ENCODE results near the gene TSPAN18. TPM values are rescaled to one million over a fixed set of nuclear protein-coding genes. Genes with fewer than 3 reads are reported as not detected.

The TSPAN18 gene
- total RNA-seq, 1 experiment from 2014 or later, result not detected

GRCh38 chr11:44848203-44848962 lies 121.6 kb downstream of the TSPAN18 start:
- DNase-seq (ENCODE audit: low spot score), result no peak

GRCh38 chr11:44848963-44849350 lies 122.2 kb downstream of the TSPAN18 start:
- DNase-seq (ENCODE audit: low spot score), result no peak

GRCh38 chr11:44849424-44849823 lies 122.7 kb downstream of the TSPAN18 start:
- DNase-seq (ENCODE audit: low spot score), result no peak

- no peak for DNase-seq (ENCODE audit: low spot score)
Measured at GRCh38 chr11:44849922-44850321, 123.2 kb downstream of the TSPAN18 start.

GRCh38 chr11:44851496-44851895 lies 124.7 kb downstream of the TSPAN18 start:
- no peak for DNase-seq (ENCODE audit: low spot score)

- DNase-seq (ENCODE audit: low spot score), result no peak
Measured at GRCh38 chr11:44852159-44852747, 125.5 kb downstream of the TSPAN18 start.

- DNase-seq (ENCODE audit: low spot score), result no peak
Measured at GRCh38 chr11:44852952-44853351, 126.2 kb downstream of the TSPAN18 start.

- DNase-seq (ENCODE audit: low spot score), result no peak
Measured at GRCh38 chr11:44853666-44854065, 126.9 kb downstream of the TSPAN18 start.

GRCh38 chr11:44854086-44854485 lies 127.3 kb downstream of the TSPAN18 start:
- no peak for DNase-seq (ENCODE audit: low spot score)

GRCh38 chr11:44854741-44855492 lies 128.2 kb downstream of the TSPAN18 start:
- no peak for DNase-seq (ENCODE audit: low spot score)

- DNase-seq (ENCODE audit: low spot score), result no peak
Measured at GRCh38 chr11:44855493-44855849, 128.7 kb downstream of the TSPAN18 start.

- DNase-seq (ENCODE audit: low spot score), result no peak
Measured at GRCh38 chr11:44857490-44858090, 130.8 kb downstream of the TSPAN18 start.

GRCh38 chr11:44858796-44859527 lies 132.2 kb downstream of the TSPAN18 start:
- DNase-seq (ENCODE audit: low spot score), result no peak

- DNase-seq (ENCODE audit: low spot score), result no peak
Measured at GRCh38 chr11:44859528-44859925, 132.8 kb downstream of the TSPAN18 start.

GRCh38 chr11:44860346-44860745 lies 133.6 kb downstream of the TSPAN18 start:
- no peak for DNase-seq (ENCODE audit: low spot score)

- peak; percentile 99 for DNase-seq (ENCODE audit: low spot score)
Measured at GRCh38 chr11:44861849-44862557, 135.2 kb downstream of the TSPAN18 start.

GRCh38 chr11:44862558-44863101 lies 135.9 kb downstream of the TSPAN18 start:
- DNase-seq (ENCODE audit: low spot score), result peak; percentile 55

GRCh38 chr11:44863231-44863630 lies 136.5 kb downstream of the TSPAN18 start:
- no peak for DNase-seq (ENCODE audit: low spot score)

- DNase-seq (ENCODE audit: low spot score), result no peak
Measured at GRCh38 chr11:44865866-44866272, 139.1 kb downstream of the TSPAN18 start.

GRCh38 chr11:44866286-44866685 lies 139.5 kb downstream of the TSPAN18 start:
- DNase-seq (ENCODE audit: low spot score), result no peak

GRCh38 chr11:44868021-44868420 lies 141.3 kb downstream of the TSPAN18 start:
- DNase-seq (ENCODE audit: low spot score), result no peak
